GM18907 (cell line): ENCODE data around the gene ERV3-1.
"Not testable (repeated sequence)": the region's sequence is repeated elsewhere in the genome, so short reads cannot be mapped to it uniquely, and the experiment has no call there.

Source experiments
- ATAC-seq: cut with Tn5 transposase; IDR thresholded peaks from one replicate; pipeline ENCODE4 v1.9.1; 2021; ENCODE audit warnings: mild to moderate bottlenecking, moderate library complexity; ENCODE audit not compliant: unreplicated experiment

The ERV3-1 gene

DNA sequence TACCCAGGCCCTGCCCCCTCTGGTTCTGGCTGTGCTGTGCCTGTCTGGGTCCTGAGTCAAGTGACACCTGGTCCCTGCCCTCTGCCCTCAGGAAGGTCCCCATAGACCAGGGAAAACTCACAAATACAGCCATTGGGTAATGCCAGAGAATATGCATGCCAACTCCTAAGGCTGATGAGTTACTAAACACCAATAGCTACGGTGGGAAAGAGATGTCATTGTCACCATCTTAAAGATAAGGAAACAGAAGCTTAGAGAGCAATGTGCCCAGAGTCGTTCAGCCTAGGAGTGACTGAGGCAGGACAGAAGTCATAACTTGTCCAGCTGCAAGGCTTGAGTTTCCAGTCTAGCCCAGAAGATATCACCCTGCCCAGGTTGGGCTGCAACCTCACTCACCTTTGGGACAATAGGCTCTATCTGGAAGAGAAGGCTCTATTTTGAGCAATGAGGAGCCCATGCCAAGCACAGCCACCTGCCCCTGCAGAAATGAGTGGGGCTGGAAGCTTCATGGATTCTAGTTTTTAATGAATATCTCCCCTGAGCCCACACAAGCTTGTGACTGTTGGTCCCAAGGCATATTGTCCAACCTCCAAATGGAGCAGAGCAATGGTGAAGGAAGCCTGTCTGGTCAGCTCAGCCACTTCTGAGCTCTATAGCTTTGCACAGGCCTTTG lies 60.8 kb downstream of the ERV3-1 start:
- ATAC-seq, result no peak

DNA sequence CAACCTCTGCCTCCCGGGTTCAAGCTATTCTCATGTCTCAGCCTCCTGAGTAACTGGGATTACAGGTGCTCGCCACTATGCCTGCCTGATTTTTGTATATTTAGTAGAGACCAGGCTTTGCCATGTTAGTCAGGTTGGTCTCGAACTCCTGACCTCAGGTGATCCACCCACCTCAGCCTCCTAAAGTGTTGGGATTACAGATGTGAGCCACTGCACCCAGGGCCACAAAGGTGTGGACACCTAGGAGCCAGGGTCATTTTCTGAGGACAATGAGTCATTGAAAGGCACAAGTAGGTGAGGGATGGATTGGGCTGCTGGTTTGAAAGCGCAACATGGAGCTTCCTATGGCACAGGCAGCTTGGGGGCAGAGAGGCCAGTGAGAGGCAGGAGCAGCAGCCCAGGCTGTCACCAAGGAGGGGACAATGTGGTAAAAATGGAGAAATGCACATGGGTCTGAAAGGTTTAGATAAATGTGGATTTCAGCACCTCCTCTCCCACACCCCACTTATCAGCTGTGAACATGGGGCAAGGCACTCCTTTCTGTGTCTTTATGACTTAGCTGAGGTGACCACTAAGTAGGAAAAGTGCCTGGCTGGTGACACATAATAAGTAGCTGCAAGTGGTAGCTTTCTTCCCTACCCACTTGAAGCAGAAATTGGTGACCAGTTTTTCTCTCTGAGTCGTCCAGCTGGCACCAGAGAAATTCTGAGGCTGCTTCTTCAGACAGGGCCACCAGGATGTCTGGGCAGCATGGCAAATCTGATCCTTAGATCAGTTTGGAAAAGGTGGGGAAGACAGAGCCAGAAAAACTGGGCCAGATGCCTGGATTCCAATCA lies 61.6 kb downstream of the ERV3-1 start:
- not testable (repeated sequence) for ATAC-seq
